GM12891 (cell line): Measurements from ENCODE around the gene CRISPLD2.

Experiments used
- POLR2A ChIP-seq: IDR thresholded peaks from 2 replicates; pipeline ENCODE4 v1.6.1; 2011; ENCODE audit warnings: low read depth, low read length, control low read depth
- POLR2AphosphoS5 ChIP-seq: IDR thresholded peaks from 2 replicates; pipeline ENCODE4 v1.6.1; 2011; ENCODE audit warnings: low read depth, low read length, control low read depth
- TAF1 ChIP-seq: IDR thresholded peaks from 2 replicates; pipeline ENCODE4 v1.6.1; 2011; ENCODE audit warnings: low read depth, low read length, control low read depth

DNA sequence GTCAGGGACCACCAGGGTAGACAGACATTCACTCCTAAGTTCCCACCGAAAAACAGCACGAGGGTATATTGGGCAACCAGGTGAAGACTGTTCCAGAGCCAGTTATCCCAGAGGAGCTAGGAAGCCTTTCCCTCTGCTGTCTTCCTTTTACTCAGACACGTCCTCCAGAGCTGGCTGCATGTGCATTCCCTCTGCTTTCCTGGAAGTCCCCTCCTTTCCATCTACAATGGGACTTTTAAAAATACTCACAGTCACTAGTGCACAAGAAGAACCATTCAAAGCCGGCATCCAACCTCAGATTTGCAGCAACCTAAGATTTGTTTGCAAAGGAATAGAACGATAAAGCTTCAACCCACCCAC, 32.5 kb upstream of the CRISPLD2 start:
- no peak for TF ChIP-seq POLR2AphosphoS5
- TF ChIP-seq POLR2A = no peak
- no peak for TF ChIP-seq TAF1
